Smooth muscle cell (in vitro differentiated cells): ENCODE measurements around the gene MOXD1. TPM values are rescaled to one million over a fixed set of nuclear protein-coding genes. Genes with fewer than 3 reads are reported as not detected.

ENCODE experiments used
- DNase-seq: peaks from one replicate; lab custom pipeline; 2025; ENCODE audit not compliant: unreplicated experiment; lab: John Stamatoyannopoulos, UW
- H2AFZ ChIP-seq: fragments of 200-600 bp; sonication (generic); 2 replicates; pipeline ENCODE4 v1.6.0; 2016; ENCODE audit warnings: antibody characterized with exemption, low read depth, mild to moderate bottlenecking
- H3F3A ChIP-seq: fragments of 200-600 bp; sonication (generic); 2 replicates; pipeline ENCODE4 v1.6.0; 2017; ENCODE audit warnings: antibody characterized with exemption, low read depth
- H3K27ac ChIP-seq: fragments of 200-600 bp; sonication (generic); 2 replicates; pipeline ENCODE4 v1.5.1; 2016; ENCODE audit warnings: low read depth, mild to moderate bottlenecking
- H3K27me3 ChIP-seq: fragments of 200-600 bp; sonication (generic); 2 replicates; pipeline ENCODE4 v1.6.1; 2016; ENCODE audit warnings: low read depth, mild to moderate bottlenecking
- H3K36me3 ChIP-seq: fragments of 200-600 bp; sonication (generic); 2 replicates; pipeline ENCODE4 v1.5.1; 2016; ENCODE audit warnings: low read depth
- H3K4me1 ChIP-seq: fragments of 200-600 bp; sonication (generic); 2 replicates; pipeline ENCODE4 v1.5.1; 2016; ENCODE audit warnings: low read depth
- H3K4me2 ChIP-seq: fragments of 200-600 bp; sonication (generic); 2 replicates; pipeline ENCODE4 v1.6.0; 2016; ENCODE audit warnings: mild to moderate bottlenecking
- H3K4me3 ChIP-seq: fragments of 200-600 bp; sonication (generic); 2 replicates; pipeline ENCODE4 v1.5.1; 2016; ENCODE audit warnings: mild to moderate bottlenecking
- H3K79me2 ChIP-seq: fragments of 200-600 bp; sonication (generic); 2 replicates; pipeline ENCODE4 v1.6.0; 2016; ENCODE audit warnings: low read depth, mild to moderate bottlenecking
- H3K9ac ChIP-seq: fragments of 200-600 bp; sonication (generic); 2 replicates; pipeline ENCODE4 v1.6.0; 2016; ENCODE audit warnings: low read depth
- H3K9me3 ChIP-seq: fragments of 200-600 bp; sonication (generic); replicated peaks from 2 replicates; pipeline ENCODE4 v1.5.1; 2016; ENCODE audit warnings: low read depth
- H4K20me1 ChIP-seq: fragments of 200-600 bp; sonication (generic); 2 replicates; pipeline ENCODE4 v1.6.0; 2016; ENCODE audit warnings: low read depth
- WGBS: methylation state at CpG from one replicate; pipeline ENCODE4 v1.1.7; 2016; ENCODE audit warnings: low lambda C conversion rate; 5-methylcytosine and 5-hydroxymethylcytosine counted together
- polyA plus RNA-seq: library from polyadenylated mRNA; unstranded; fragments of >200 nt; fragmentation: Nextera tagmentation; extraction: Ambion mirVana; gene quantifications from 2 replicates; pipeline ENCODE4 v1.2.1, GENCODE V29; 2016
- total RNA-seq: library from RNA; depleted of rRNA; stranded (reverse); fragments of >200 nt; gene quantifications from 2 replicates; pipeline ENCODE4 v1.2.3, GENCODE V29; 2014
- TF ChIP-seq, protein P1 (sequence below): fragments of 200-600 bp; sonication (generic); IDR thresholded peaks from 2 replicates; pipeline ENCODE4 v1.5.1; 2017; ENCODE audit warnings: borderline replicate concordance, mild to moderate bottlenecking, antibody characterized with exemption; ENCODE audit not compliant: insufficient read depth, poor library complexity, severe bottlenecking

The MOXD1 gene
- total and polyA plus RNA-seq, 2 experiments from 2014 or later, result 12.4 to 19.4 TPM

GRCh38 chr6:132364306-132365074 lies 36.8 kb downstream of the MOXD1 start:
- TF ChIP-seq, protein P1, sequence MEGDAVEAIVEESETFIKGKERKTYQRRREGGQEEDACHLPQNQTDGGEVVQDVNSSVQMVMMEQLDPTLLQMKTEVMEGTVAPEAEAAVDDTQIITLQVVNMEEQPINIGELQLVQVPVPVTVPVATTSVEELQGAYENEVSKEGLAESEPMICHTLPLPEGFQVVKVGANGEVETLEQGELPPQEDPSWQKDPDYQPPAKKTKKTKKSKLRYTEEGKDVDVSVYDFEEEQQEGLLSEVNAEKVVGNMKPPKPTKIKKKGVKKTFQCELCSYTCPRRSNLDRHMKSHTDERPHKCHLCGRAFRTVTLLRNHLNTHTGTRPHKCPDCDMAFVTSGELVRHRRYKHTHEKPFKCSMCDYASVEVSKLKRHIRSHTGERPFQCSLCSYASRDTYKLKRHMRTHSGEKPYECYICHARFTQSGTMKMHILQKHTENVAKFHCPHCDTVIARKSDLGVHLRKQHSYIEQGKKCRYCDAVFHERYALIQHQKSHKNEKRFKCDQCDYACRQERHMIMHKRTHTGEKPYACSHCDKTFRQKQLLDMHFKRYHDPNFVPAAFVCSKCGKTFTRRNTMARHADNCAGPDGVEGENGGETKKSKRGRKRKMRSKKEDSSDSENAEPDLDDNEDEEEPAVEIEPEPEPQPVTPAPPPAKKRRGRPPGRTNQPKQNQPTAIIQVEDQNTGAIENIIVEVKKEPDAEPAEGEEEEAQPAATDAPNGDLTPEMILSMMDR, result no peak
- H2AFZ ChIP-seq, result no peak overlapping the region
- no peaks in the 10 kb centered on the region for H3K27me3 ChIP-seq
- H3K4me1 ChIP-seq, result peaks cover 4% of the 10 kb centered on the region
- no peaks in the 10 kb centered on the region for H3K9me3 ChIP-seq
- WGBS, result 47% methylated on average over 5 of the region's 5 CpGs
- peak overlapping the region; percentile 27 for H3K4me2 ChIP-seq
- peak overlapping the region; percentile 43 for H3K27ac ChIP-seq
- no peaks in the 10 kb centered on the region for H3K79me2 ChIP-seq
- no peak overlapping the region for H3K4me3 ChIP-seq
- H3K36me3 ChIP-seq, result no peaks in the 10 kb centered on the region
- H3K9ac ChIP-seq, result no peak overlapping the region
- H3F3A ChIP-seq, result peaks cover 10% of the 10 kb centered on the region
- no peak for DNase-seq
- no peaks in the 10 kb centered on the region for H4K20me1 ChIP-seq

DNA sequence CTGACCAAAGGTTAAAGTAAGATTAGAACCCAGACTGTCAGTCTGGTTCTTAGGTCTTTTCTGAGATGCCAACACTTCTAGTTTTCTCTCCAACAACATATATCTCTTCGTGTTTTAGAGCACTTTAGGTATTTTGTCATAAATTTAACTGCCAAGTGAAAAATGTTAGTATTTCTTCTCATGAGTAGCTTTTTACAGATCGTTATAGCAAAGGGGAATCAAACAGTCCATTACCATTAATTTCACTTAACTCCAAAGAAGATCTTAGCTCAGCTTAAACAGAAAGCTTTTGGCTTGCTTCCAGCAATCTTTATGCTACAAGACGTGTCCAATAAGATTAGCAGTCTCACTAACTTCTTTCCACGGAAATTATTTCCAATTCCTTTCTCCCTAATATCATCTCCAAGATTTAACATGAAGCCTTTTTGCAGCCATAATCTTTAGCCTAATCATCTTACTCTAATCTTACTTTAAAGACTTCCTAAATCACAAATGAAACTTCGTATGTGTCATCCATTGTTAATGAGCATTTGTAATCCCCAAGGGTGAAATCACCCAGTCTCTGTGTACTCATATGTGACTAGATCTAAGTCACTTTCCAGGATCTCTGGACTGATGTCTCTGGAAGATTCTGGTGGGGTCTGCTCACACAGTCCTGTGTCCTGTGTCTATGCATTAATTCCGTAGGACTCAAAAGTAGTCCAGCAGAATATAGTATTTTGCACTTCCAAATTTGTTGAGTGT lies 38.7 kb downstream of the MOXD1 start:
- Histone ChIP-seq H3K36me3 (no peaks in the 10 kb centered on the region), H3K4me1 (peaks cover 4% of the 10 kb centered on the region), H4K20me1 (no peaks in the 10 kb centered on the region), H3K9me3 (no peaks in the 10 kb centered on the region), H3K79me2 (no peaks in the 10 kb centered on the region), H3K27me3 (no peaks in the 10 kb centered on the region), H3K27ac (peak overlapping the region; percentile 22), H3F3A (peaks cover 10% of the 10 kb centered on the region), H3K4me2 (peak overlapping the region; percentile 47), H3K9ac (no peak overlapping the region), H2AFZ (no peak overlapping the region), H3K4me3 (no peak overlapping the region)
- WGBS, result 18% methylated on average over 6 of the region's 6 CpGs
- DNase-seq, result no peak
- TF ChIP-seq, protein P1, result no peak

GRCh38 chr6:132361101-132361500 lies 40.2 kb downstream of the MOXD1 start:
- Histone ChIP-seq H3K27me3 (no peaks in the 10 kb centered on the region), H3K79me2 (no peaks in the 10 kb centered on the region), H3K9ac (no peak overlapping the region), H2AFZ (no peak overlapping the region), H3F3A (peaks cover 10% of the 10 kb centered on the region), H3K4me3 (no peak overlapping the region), H3K4me2 (no peak overlapping the region), H3K36me3 (no peaks in the 10 kb centered on the region), H3K4me1 (peaks cover 14% of the 10 kb centered on the region), H4K20me1 (no peaks in the 10 kb centered on the region), H3K9me3 (no peaks in the 10 kb centered on the region), H3K27ac (no peak overlapping the region)
- WGBS, result 85% methylated on average over 1 of the region's 1 CpG
- DNase-seq, result no peak
- TF ChIP-seq, protein P1, result no peak
